T-cell (primary cell): ENCODE data around the gene KLHDC10. TPM values are rescaled to one million over a fixed set of nuclear protein-coding genes. Genes with fewer than 3 reads are reported as not detected.

Experiments
- ATAC-seq, 4 experiments: fragments of 200-7000 bp in 3 of 4; fragments of 150-1000 bp in 1 of 4; cut with Tn5 transposase; replicated peaks in 1 of 4; 1 replicate in 3 of 4; 2 replicates in 1 of 4; pipeline ENCODE4 v1.10.0; 2021; ENCODE audit warnings: moderate library complexity in 3 of 4, mild to moderate bottlenecking in 2 of 4, moderate number of reproducible peaks in 1 of 4
- CTCF ChIA-PET, 2 donors: fragments of 300-600 bp; sonication (Branson Sonifier 250); formaldehyde crosslinking; loops; one replicate each; lab custom pipeline; 2022; ENCODE audit warnings: antibody characterized with exemption in 2 of 2; lab: Charles Lee
- POLR2A ChIA-PET, 2 donors: fragments of 300-600 bp; sonication (Branson Sonifier 250); formaldehyde crosslinking; loops; one replicate each; lab custom pipeline; 2022; ENCODE audit warnings: antibody characterized with exemption in 2 of 2; lab: Charles Lee
- DNase-seq, 35 experiments: peaks; one replicate each; pipeline versions ENCODE4 v3.0.0 to v3.0.0-alpha.2; 2013 to 2023
- H3K27ac ChIP-seq: one replicate; pipeline ENCODE4 v1.5.1; 2013; ENCODE audit warnings: low read length
- H3K27me3 ChIP-seq, 2 experiments: replicated peaks in 1 of 2; 1 replicate in 1 of 2; 2 replicates in 1 of 2; pipeline versions ENCODE4 v1.6.1 to v1.7.0; 2013; ENCODE audit warnings: low read length in 1 of 2, mixed read lengths in 1 of 2; ENCODE audit not compliant: control insufficient read depth in 2 of 2, insufficient read depth in 2 of 2; ENCODE audit errors: extremely low read depth in 1 of 2
- H3K36me3 ChIP-seq, 2 donors: 1 replicate in 1 of 2; 2 replicates in 1 of 2; pipeline versions ENCODE4 v1.6.1 to v1.7.0; 2013; ENCODE audit warnings: low read length in 1 of 2; ENCODE audit not compliant: control insufficient read depth in 2 of 2, insufficient read depth in 1 of 2; ENCODE audit errors: extremely low read depth in 1 of 2
- H3K4me1 ChIP-seq, 2 experiments: 1 replicate in 1 of 2; 2 replicates in 1 of 2; pipeline versions ENCODE4 v1.6.1 to v1.7.0; 2013; ENCODE audit warnings: low read length in 2 of 2, mixed read lengths in 1 of 2; ENCODE audit not compliant: insufficient read depth in 2 of 2, control insufficient read depth in 1 of 2; ENCODE audit errors: extremely low read depth in 1 of 2
- H3K4me3 ChIP-seq, 2 donors: 1 replicate in 1 of 2; 2 replicates in 1 of 2; pipeline versions ENCODE4 v1.5.1 to v1.7.0; 2013; ENCODE audit warnings: mild to moderate bottlenecking in 2 of 2, low read length in 1 of 2, moderate library complexity in 1 of 2; ENCODE audit not compliant: control insufficient read depth in 1 of 2; ENCODE audit errors: extremely low read depth in 1 of 2
- H3K9me3 ChIP-seq: 2 replicates; pipeline ENCODE4 v1.7.0; 2013
- H3K27ac Mint-ChIP-seq, 2 donors: one replicate each; pipeline ENCODE4 v1.8.0; 2020 to 2021; ENCODE audit warnings: mild to moderate bottlenecking in 2 of 2, mixed read lengths in 2 of 2
- H3K27me3 Mint-ChIP-seq, 2 donors: one replicate each; pipeline ENCODE4 v1.8.0; 2021 to 2022; ENCODE audit warnings: mixed read lengths in 2 of 2
- H3K36me3 Mint-ChIP-seq: one replicate; pipeline ENCODE4 v1.8.0; 2021; ENCODE audit warnings: mixed read lengths
- H3K4me1 Mint-ChIP-seq, 3 donors: one replicate each; pipeline ENCODE4 v1.8.0; 2020 to 2022; ENCODE audit warnings: mixed read lengths in 3 of 3, mild to moderate bottlenecking in 1 of 3
- H3K4me3 Mint-ChIP-seq, 3 donors: one replicate each; pipeline ENCODE4 v1.8.0; 2020 to 2022; ENCODE audit warnings: mild to moderate bottlenecking in 3 of 3, mixed read lengths in 3 of 3, moderate library complexity in 3 of 3
- H3K9me3 Mint-ChIP-seq, 3 donors: one replicate each; pipeline ENCODE4 v1.8.0; 2020 to 2022; ENCODE audit warnings: mixed read lengths in 3 of 3
- WGBS: methylation state at CpG from one replicate; pipeline ENCODE4 v1.1.5; 2013; ENCODE audit warnings: missing lambda C conversion rate; ENCODE audit not compliant: insufficient coverage; 5-methylcytosine and 5-hydroxymethylcytosine counted together
- total RNA-seq, 35 experiments: library from RNA in 6 of 35; stranded (reverse) in 6 of 35; fragments of 120-200 nt in 1 of 35; gene quantifications; one replicate each; pipeline versions ENCODE4 v1.2.1 to v1.2.4 and lab custom pipeline; 2013 to 2026

Gene KLHDC10
- total RNA-seq, 5 donors from 2014 or later (not counting 1 experiment from before 2014, with no cell fraction given) = 15.2 to 20.5 (median 16.4) TPM

GRCh38 chr7:130157700-130158099 is 87.4 kb downstream of the KLHDC10 start:
- H3K27me3 ChIP-seq = peaks cover 0 to 28% of the 10 kb centered on the region in 2 experiments
- no peak overlapping the region for H3K27ac ChIP-seq
- H3K4me3 Mint-ChIP-seq = no peak overlapping the region
- 100% methylated on average over 4 of the region's 7 CpGs for WGBS
- H3K9me3 Mint-ChIP-seq = peaks cover 4 to 9% (median 5%) of the 10 kb centered on the region in 3 donors
- H3K4me1 ChIP-seq = peaks cover 0 to 11% of the 10 kb centered on the region in 2 experiments
- H3K4me1 Mint-ChIP-seq = no peaks in the 10 kb centered on the region
- POLR2A ChIA-PET = interaction anchor here (0.6 kb wide), 2 partner anchors 8 to 15 kb away, joined by 3 to 4 read pairs; no protein-coding TSS in a partner anchor
- peaks cover 36% of the 10 kb centered on the region for H3K36me3 Mint-ChIP-seq
- CTCF ChIA-PET = no interaction called here
- peaks cover 7 to 17% of the 10 kb centered on the region in 2 donors for H3K36me3 ChIP-seq
- no peaks in the 10 kb centered on the region for H3K9me3 ChIP-seq
- H3K27me3 Mint-ChIP-seq = peaks cover 3 to 4% of the 10 kb centered on the region in 2 donors
- no peak overlapping the region for H3K27ac Mint-ChIP-seq
- no peak overlapping the region for H3K4me3 ChIP-seq
- DNase-seq = no peak
- no peak for ATAC-seq

GRCh38 chr7:130160023-130160422 is 89.7 kb downstream of the KLHDC10 start:
- ChIA-PET CTCF (interaction anchor here (0.6 to 1.1 kb wide), 2 partner anchors 13 to 75 kb away, joined by 3 to 7 read pairs; no protein-coding TSS in a partner anchor), POLR2A (no interaction called here)
- Histone ChIP-seq H3K27ac (no peak overlapping the region), H3K36me3 (peaks cover 9 to 25% of the 10 kb centered on the region in 2 donors), H3K4me3 (no peak overlapping the region), H3K4me1 (no peaks in the 10 kb centered on the region), H3K27me3 (peaks cover 0 to 11% of the 10 kb centered on the region in 2 experiments), H3K9me3 (no peaks in the 10 kb centered on the region)
- WGBS = 100% methylated on average over 2 of the region's 2 CpGs
- ATAC-seq = no peak
- Mint-ChIP-seq H3K36me3 (peaks cover 53% of the 10 kb centered on the region), H3K4me1 (peaks cover 0 to 5% (median 0%) of the 10 kb centered on the region in 3 donors), H3K27ac (no peak overlapping the region), H3K4me3 (no peak overlapping the region), H3K27me3 (peaks cover 3 to 4% of the 10 kb centered on the region in 2 donors), H3K9me3 (peaks cover 4 to 9% (median 5%) of the 10 kb centered on the region in 3 donors)
- DNase-seq = no peak

- Mint-ChIP-seq H3K27me3 (peaks cover 2 to 3% of the 10 kb centered on the region in 2 donors), H3K9me3 (peaks cover 4 to 9% (median 5%) of the 10 kb centered on the region in 3 donors), H3K4me1 (peaks cover 0 to 5% (median 0%) of the 10 kb centered on the region in 3 donors), H3K4me3 (no peak overlapping the region), H3K36me3 (peaks cover 56% of the 10 kb centered on the region), H3K27ac (no peak overlapping the region)
- no peak overlapping the region for H3K27ac ChIP-seq
- DNase-seq (no peak), ATAC-seq (no peak)
- H3K9me3 ChIP-seq = no peaks in the 10 kb centered on the region
- no peak overlapping the region for H3K4me3 ChIP-seq
- no peaks in the 10 kb centered on the region for H3K4me1 ChIP-seq
- peaks cover 0 to 7% of the 10 kb centered on the region in 2 experiments for H3K27me3 ChIP-seq
- peaks cover 9 to 30% of the 10 kb centered on the region in 2 donors for H3K36me3 ChIP-seq
- 92% methylated on average over 6 of the region's 8 CpGs for WGBS
- ChIA-PET POLR2A (no interaction called here), CTCF (interaction anchor here (0.6 to 1.1 kb wide), 2 partner anchors 13 to 76 kb away, joined by 3 to 7 read pairs; no protein-coding TSS in a partner anchor)
Measured at GRCh38 chr7:130160455-130160854, 90.1 kb downstream of the KLHDC10 start.

- no peak overlapping the region for H3K27ac ChIP-seq
- Mint-ChIP-seq H3K27ac (no peak overlapping the region), H3K4me1 (peaks cover 0 to 5% (median 0%) of the 10 kb centered on the region in 3 donors), H3K36me3 (peaks cover 62% of the 10 kb centered on the region), H3K9me3 (peaks cover 3 to 9% (median 4%) of the 10 kb centered on the region in 3 donors), H3K27me3 (no peaks in the 10 kb centered on the region), H3K4me3 (no peak overlapping the region)
- DNase-seq (peak in 1 of 35 experiments; percentile 7), ATAC-seq (no peak)
- CTCF ChIA-PET = no interaction called here
- POLR2A ChIA-PET = no interaction called here
- no peak overlapping the region for H3K4me3 ChIP-seq
- H3K36me3 ChIP-seq = peaks cover 9 to 35% of the 10 kb centered on the region in 2 donors
- H3K4me1 ChIP-seq = no peaks in the 10 kb centered on the region
- no peaks in the 10 kb centered on the region for H3K27me3 ChIP-seq
- 93% methylated on average over 2 of the region's 5 CpGs for whole genome bisulfite sequencing
- no peaks in the 10 kb centered on the region for H3K9me3 ChIP-seq
Measured at GRCh38 chr7:130162196-130162595, 91.9 kb downstream of the KLHDC10 start.

GRCh38 chr7:130174237-130174959 is 104.1 kb downstream of the KLHDC10 start:
- no peaks in the 10 kb centered on the region for H3K27me3 ChIP-seq
- H3K27ac ChIP-seq = no peak overlapping the region
- WGBS = no CpG with 5 or more reads among the region's 4 CpGs
- ATAC-seq (no peak), DNase-seq (no peak)
- H3K4me1 ChIP-seq = no peaks in the 10 kb centered on the region
- Mint-ChIP-seq H3K4me1 (no peaks in the 10 kb centered on the region), H3K27ac (no peak overlapping the region), H3K9me3 (no peaks in the 10 kb centered on the region), H3K36me3 (peaks cover 48% of the 10 kb centered on the region), H3K4me3 (no peak overlapping the region), H3K27me3 (no peaks in the 10 kb centered on the region)
- peaks cover 8 to 52% of the 10 kb centered on the region in 2 donors for H3K36me3 ChIP-seq
- no peaks in the 10 kb centered on the region for H3K9me3 ChIP-seq
- H3K4me3 ChIP-seq = no peak overlapping the region
- ChIA-PET POLR2A (interaction anchor here in 1 of 2 donors (1.0 kb wide), 1 partner anchor 10 kb away, joined by 4 read pairs; no protein-coding TSS in a partner anchor), CTCF (interaction anchor here in 1 of 2 donors (0.6 kb wide), 1 partner anchor 197 kb away, joined by 3 read pairs; no protein-coding TSS in a partner anchor)

GRCh38 chr7:130178251-130178650 is 107.9 kb downstream of the KLHDC10 start:
- no peak for DNase-seq
- Histone ChIP-seq H3K4me3 (no peak overlapping the region), H3K27me3 (no peaks in the 10 kb centered on the region), H3K36me3 (peaks cover 4 to 59% of the 10 kb centered on the region in 2 donors), H3K27ac (no peak overlapping the region), H3K9me3 (no peaks in the 10 kb centered on the region), H3K4me1 (no peaks in the 10 kb centered on the region)
- Mint-ChIP-seq H3K27ac (no peak overlapping the region), H3K27me3 (no peaks in the 10 kb centered on the region), H3K9me3 (no peaks in the 10 kb centered on the region), H3K36me3 (peaks cover 53% of the 10 kb centered on the region), H3K4me1 (no peaks in the 10 kb centered on the region), H3K4me3 (no peak overlapping the region)
- POLR2A ChIA-PET = no interaction called here
- CTCF ChIA-PET = interaction anchor here (0.6 to 1.1 kb wide), 3 partner anchors 9 to 176 kb away, joined by 3 read pairs; no protein-coding TSS in a partner anchor
- ATAC-seq = no peak
- 100% methylated on average over 1 of the region's 4 CpGs for WGBS
